H9 (cell line): ENCODE results near the gene YAP1. TPM values are rescaled to one million over a fixed set of nuclear protein-coding genes. Genes with fewer than 3 reads are reported as not detected.

ENCODE experiments used
- DNase-seq: peaks from one replicate; pipeline ENCODE4 v3.0.0-alpha.2; 2017
- H2AFZ ChIP-seq: one replicate; pipeline ENCODE4 v1.6.1; 2013; ENCODE audit warnings: mild to moderate bottlenecking, low read length, control low read depth, moderate library complexity
- H2AK5ac ChIP-seq: 2 replicates; pipeline ENCODE4 v1.6.1; 2013; ENCODE audit warnings: low read length, control low read depth, mixed read lengths; ENCODE audit not compliant: insufficient read length
- H2BK120ac ChIP-seq: one replicate; pipeline ENCODE4 v1.6.1; 2013; ENCODE audit warnings: low read depth, mild to moderate bottlenecking, low read length, control low read depth, inconsistent platforms; ENCODE audit not compliant: poor library complexity, severe bottlenecking
- H2BK12ac ChIP-seq: 2 replicates; pipeline ENCODE4 v1.6.1; 2013; ENCODE audit warnings: low read length, control low read depth, mixed read lengths, low read depth; ENCODE audit not compliant: insufficient read length
- H2BK15ac ChIP-seq: 2 replicates; pipeline ENCODE4 v1.6.1; 2013; ENCODE audit warnings: low read depth, low read length, control low read depth
- H2BK20ac ChIP-seq: one replicate; pipeline ENCODE4 v1.6.1; 2013; ENCODE audit warnings: low read depth, mild to moderate bottlenecking, low read length, control low read depth, inconsistent platforms; ENCODE audit not compliant: poor library complexity, severe bottlenecking
- H2BK5ac ChIP-seq: 2 replicates; pipeline ENCODE4 v1.6.1; 2013; ENCODE audit warnings: low read length, control low read depth, mixed read lengths; ENCODE audit not compliant: insufficient read length
- H3K14ac ChIP-seq: 2 replicates; pipeline ENCODE4 v1.6.1; 2013; ENCODE audit warnings: low read length, control low read depth; ENCODE audit not compliant: insufficient read depth
- H3K18ac ChIP-seq: 2 replicates; pipeline ENCODE4 v1.6.1; 2013; ENCODE audit warnings: low read depth, mild to moderate bottlenecking, mixed read lengths, low read length, control low read depth; ENCODE audit not compliant: insufficient read length
- H3K23ac ChIP-seq: 2 replicates; pipeline ENCODE4 v1.6.1; 2013; ENCODE audit warnings: low read length, control low read depth, mixed read lengths, low read depth; ENCODE audit not compliant: insufficient read length
- H3K23me2 ChIP-seq: 2 replicates; pipeline ENCODE4 v1.6.1; 2013; ENCODE audit warnings: low read depth, mild to moderate bottlenecking, mixed read lengths, low read length, control low read depth; ENCODE audit not compliant: insufficient read length, poor library complexity, severe bottlenecking
- H3K27ac ChIP-seq: 2 replicates; pipeline ENCODE4 v1.5.1; 2013; ENCODE audit warnings: low read length, control low read depth, mixed read lengths, low read depth; ENCODE audit not compliant: insufficient read length
- H3K27me3 ChIP-seq: 2 replicates; pipeline ENCODE4 v1.6.1; 2013; ENCODE audit warnings: low read length, control low read depth, inconsistent platforms; ENCODE audit not compliant: insufficient read depth
- H3K4ac ChIP-seq: 2 replicates; pipeline ENCODE4 v1.6.1; 2013; ENCODE audit warnings: low read depth, mild to moderate bottlenecking, control low read depth, inconsistent platforms, low read length, moderate library complexity
- H3K4me1 ChIP-seq: 2 replicates; pipeline ENCODE4 v1.6.1; 2013; ENCODE audit warnings: low read length, control low read depth, inconsistent platforms; ENCODE audit not compliant: insufficient read depth
- H3K4me2 ChIP-seq: 2 replicates; pipeline ENCODE4 v1.6.1; 2013; ENCODE audit warnings: low read length, control low read depth, mixed read lengths; ENCODE audit not compliant: insufficient read length, insufficient read depth
- H3K56ac ChIP-seq: 2 replicates; pipeline ENCODE4 v1.6.1; 2013; ENCODE audit warnings: low read depth, mild to moderate bottlenecking, mixed read lengths, low read length, control low read depth; ENCODE audit not compliant: insufficient read length
- H3K79me1 ChIP-seq: 2 replicates; pipeline ENCODE4 v1.6.1; 2013; ENCODE audit warnings: low read depth, mild to moderate bottlenecking, moderate library complexity, low read length, control low read depth, inconsistent platforms; ENCODE audit not compliant: insufficient read depth, poor library complexity, severe bottlenecking
- H3K79me2 ChIP-seq: 2 replicates; pipeline ENCODE4 v1.6.1; 2013; ENCODE audit warnings: low read length, control low read depth, inconsistent platforms; ENCODE audit not compliant: insufficient read depth
- H3K9ac ChIP-seq: 2 replicates; pipeline ENCODE4 v1.6.1; 2013; ENCODE audit warnings: low read length, control low read depth, mixed read lengths; ENCODE audit not compliant: insufficient read length; ENCODE audit errors: extremely low read depth
- H3K9me3 ChIP-seq: one replicate; pipeline ENCODE4 v1.6.1; 2013; ENCODE audit warnings: low read depth, low read length, inconsistent platforms; ENCODE audit not compliant: control insufficient read depth
- H3T11ph ChIP-seq: one replicate; pipeline ENCODE4 v1.6.1; 2013; ENCODE audit warnings: mild to moderate bottlenecking, low read length, control low read depth, inconsistent platforms
- H4K20me1 ChIP-seq: one replicate; pipeline ENCODE4 v1.6.1; 2013; ENCODE audit not compliant: control insufficient read depth, insufficient read length, insufficient read depth
- H4K5ac ChIP-seq: 2 replicates; pipeline ENCODE4 v1.6.1; 2013; ENCODE audit warnings: low read depth, mild to moderate bottlenecking, mixed read lengths, low read length, control low read depth; ENCODE audit not compliant: insufficient read length
- H4K8ac ChIP-seq: replicated peaks from 2 replicates; pipeline ENCODE4 v1.6.1; 2013; ENCODE audit warnings: low read length, control low read depth, mixed read lengths, low read depth; ENCODE audit not compliant: insufficient read length
- H4K91ac ChIP-seq: 2 replicates; pipeline ENCODE4 v1.6.1; 2013; ENCODE audit warnings: low read depth, mild to moderate bottlenecking, moderate library complexity, mixed read lengths, low read length, control low read depth; ENCODE audit not compliant: insufficient read length
- H3K27ac Mint-ChIP-seq, 3 experiments: 2 replicates in 2 of 3; 3 replicates in 1 of 3; pipeline ENCODE4 v1.8.0; 2020 to 2021; ENCODE audit warnings: mixed read lengths in 3 of 3, mild to moderate bottlenecking in 1 of 3, moderate library complexity in 1 of 3
- H3K27me3 Mint-ChIP-seq: 2 replicates; pipeline ENCODE4 v1.8.0; 2021; ENCODE audit warnings: low read depth, mild to moderate bottlenecking, moderate library complexity, mixed read lengths
- H3K36me3 Mint-ChIP-seq, 3 experiments: 2 replicates in 2 of 3; 3 replicates in 1 of 3; pipeline ENCODE4 v1.8.0; 2020 to 2021; ENCODE audit warnings: low read depth in 3 of 3, mixed read lengths in 3 of 3; ENCODE audit not compliant: insufficient read depth in 1 of 3
- H3K4me1 Mint-ChIP-seq, 2 experiments: 2 replicates each; pipeline ENCODE4 v1.8.0; 2020; ENCODE audit warnings: mixed read lengths in 2 of 2
- H3K4me3 Mint-ChIP-seq, 2 experiments: 2 replicates in 1 of 2; 3 replicates in 1 of 2; pipeline ENCODE4 v1.8.0; 2020 to 2021; ENCODE audit warnings: mild to moderate bottlenecking in 2 of 2, mixed read lengths in 2 of 2, moderate library complexity in 1 of 2
- H3K9me3 Mint-ChIP-seq, 2 experiments: 2 replicates in 1 of 2; 3 replicates in 1 of 2; pipeline ENCODE4 v1.8.0; 2020; ENCODE audit warnings: mild to moderate bottlenecking in 2 of 2, mixed read lengths in 2 of 2, moderate library complexity in 1 of 2
- WGBS: extraction: QIAGEN DNeasy Blood & Tissue Kit; methylation state at CpG from one replicate; pipeline ENCODE4 v1.1.7; 2013; ENCODE audit warnings: missing lambda C conversion rate, low lambda C conversion rate, mixed read lengths; ENCODE audit not compliant: insufficient read length; ENCODE audit errors: extremely low coverage; 5-methylcytosine and 5-hydroxymethylcytosine counted together
- total RNA-seq: library from RNA; stranded (reverse); gene quantifications from 2 replicates; pipeline ENCODE4 v1.2.1, GENCODE V29; 2021
- TF ChIP-seq, protein P1 (sequence below): fragments of 200-600 bp; sonication (generic); conservative IDR thresholded peaks from 3 replicates; pipeline ENCODE4 v1.8.0; 2021; ENCODE audit warnings: antibody characterized with exemption, mild to moderate bottlenecking

The YAP1 gene
- total RNA-seq, 1 experiment from 2014 or later: 124 TPM

DNA sequence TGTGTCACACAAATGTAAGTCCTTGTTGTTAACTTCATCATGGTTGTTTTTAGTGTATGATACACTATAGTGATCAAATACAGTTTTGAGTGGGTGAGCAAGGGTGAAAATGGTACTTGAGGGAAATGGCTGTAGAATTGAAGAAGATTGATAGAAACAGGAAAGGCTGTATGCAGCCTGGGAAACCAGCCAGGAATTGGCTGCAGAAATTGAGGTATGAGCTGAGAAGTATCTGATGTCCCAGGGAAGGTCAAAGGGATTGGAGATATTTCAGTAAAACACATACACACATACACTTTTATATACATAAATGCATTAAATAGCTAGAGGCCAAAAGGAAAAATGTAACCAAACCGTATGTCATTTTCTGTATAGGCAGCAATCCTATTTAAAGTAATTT is 13.1 kb upstream of the YAP1 start:
- WGBS: no CpG with 5 or more reads among the region's 1 CpG
- no peaks in the 10 kb centered on the region for H3K27me3 Mint-ChIP-seq
- H3K79me1 ChIP-seq: no peaks in the 10 kb centered on the region
- no peak overlapping the region for H4K8ac ChIP-seq
- no peak overlapping the region for H4K5ac ChIP-seq
- H4K20me1 ChIP-seq: no peaks in the 10 kb centered on the region
- H3K18ac ChIP-seq: no peak overlapping the region
- H2BK15ac ChIP-seq: no peak overlapping the region
- H3K9me3 ChIP-seq: no peaks in the 10 kb centered on the region
- H3K9me3 Mint-ChIP-seq: no peaks in the 10 kb centered on the region
- no peak overlapping the region for H2AFZ ChIP-seq
- no peak overlapping the region for H3K27ac Mint-ChIP-seq
- no peak overlapping the region for H3K27ac ChIP-seq
- no peaks in the 10 kb centered on the region for H3K79me2 ChIP-seq
- H3K36me3 Mint-ChIP-seq: no peaks in the 10 kb centered on the region
- H2BK12ac ChIP-seq: no peak overlapping the region
- no peak overlapping the region for H3K9ac ChIP-seq
- H3K23me2 ChIP-seq: no peaks in the 10 kb centered on the region
- TF ChIP-seq, protein P1, sequence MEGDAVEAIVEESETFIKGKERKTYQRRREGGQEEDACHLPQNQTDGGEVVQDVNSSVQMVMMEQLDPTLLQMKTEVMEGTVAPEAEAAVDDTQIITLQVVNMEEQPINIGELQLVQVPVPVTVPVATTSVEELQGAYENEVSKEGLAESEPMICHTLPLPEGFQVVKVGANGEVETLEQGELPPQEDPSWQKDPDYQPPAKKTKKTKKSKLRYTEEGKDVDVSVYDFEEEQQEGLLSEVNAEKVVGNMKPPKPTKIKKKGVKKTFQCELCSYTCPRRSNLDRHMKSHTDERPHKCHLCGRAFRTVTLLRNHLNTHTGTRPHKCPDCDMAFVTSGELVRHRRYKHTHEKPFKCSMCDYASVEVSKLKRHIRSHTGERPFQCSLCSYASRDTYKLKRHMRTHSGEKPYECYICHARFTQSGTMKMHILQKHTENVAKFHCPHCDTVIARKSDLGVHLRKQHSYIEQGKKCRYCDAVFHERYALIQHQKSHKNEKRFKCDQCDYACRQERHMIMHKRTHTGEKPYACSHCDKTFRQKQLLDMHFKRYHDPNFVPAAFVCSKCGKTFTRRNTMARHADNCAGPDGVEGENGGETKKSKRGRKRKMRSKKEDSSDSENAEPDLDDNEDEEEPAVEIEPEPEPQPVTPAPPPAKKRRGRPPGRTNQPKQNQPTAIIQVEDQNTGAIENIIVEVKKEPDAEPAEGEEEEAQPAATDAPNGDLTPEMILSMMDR: no peak
- no peak for DNase-seq
- H2BK5ac ChIP-seq: no peak overlapping the region
- no peak overlapping the region for H2BK20ac ChIP-seq
- no peaks in the 10 kb centered on the region for H3K4me1 Mint-ChIP-seq
- no peak overlapping the region for H3K4me2 ChIP-seq
- no peak overlapping the region for H2BK120ac ChIP-seq
- H3K4me3 Mint-ChIP-seq: no peak overlapping the region
- H3K4me1 ChIP-seq: no peaks in the 10 kb centered on the region
- H2AK5ac ChIP-seq: no peak overlapping the region
- H3T11ph ChIP-seq: no peak overlapping the region
- H3K4ac ChIP-seq: no peak overlapping the region
- H3K14ac ChIP-seq: no peak overlapping the region
- H3K56ac ChIP-seq: no peak overlapping the region
- no peak overlapping the region for H4K91ac ChIP-seq
- no peak overlapping the region for H3K23ac ChIP-seq
- no peaks in the 10 kb centered on the region for H3K27me3 ChIP-seq
